NCI-H446 treated with DMSO at 0.1 percent for 48 hours (cell line): ENCODE data around the gene RHCE.
"Not testable (repeated sequence)": the region's sequence is repeated elsewhere in the genome, so short reads cannot be mapped to it uniquely, and the experiment has no call there.

Experiments used
- DNase-seq: peaks from one replicate; lab custom pipeline; 2025; lab: John Stamatoyannopoulos, UW

Gene RHCE

DNA sequence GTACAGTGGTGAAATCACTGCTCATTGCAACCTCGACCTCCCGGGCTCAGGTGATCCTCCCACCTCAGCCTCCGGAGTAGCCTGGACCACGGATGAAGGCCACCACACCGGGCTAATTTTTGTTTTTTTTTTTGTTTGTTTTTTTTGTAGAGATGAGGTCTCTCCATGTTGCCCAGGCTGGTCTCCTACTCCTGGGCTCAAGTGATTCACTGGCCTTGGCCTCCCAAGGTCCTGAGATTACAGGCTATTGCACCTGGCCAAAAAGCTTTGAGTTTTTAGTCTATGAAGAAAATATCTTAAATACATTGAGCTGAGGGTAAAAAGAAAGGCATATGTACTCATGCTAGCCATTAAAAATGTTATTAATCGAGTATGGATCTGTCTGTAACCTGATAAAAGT lies 78.9 kb downstream of the RHCE start:
- no peak for DNase-seq

DNA sequence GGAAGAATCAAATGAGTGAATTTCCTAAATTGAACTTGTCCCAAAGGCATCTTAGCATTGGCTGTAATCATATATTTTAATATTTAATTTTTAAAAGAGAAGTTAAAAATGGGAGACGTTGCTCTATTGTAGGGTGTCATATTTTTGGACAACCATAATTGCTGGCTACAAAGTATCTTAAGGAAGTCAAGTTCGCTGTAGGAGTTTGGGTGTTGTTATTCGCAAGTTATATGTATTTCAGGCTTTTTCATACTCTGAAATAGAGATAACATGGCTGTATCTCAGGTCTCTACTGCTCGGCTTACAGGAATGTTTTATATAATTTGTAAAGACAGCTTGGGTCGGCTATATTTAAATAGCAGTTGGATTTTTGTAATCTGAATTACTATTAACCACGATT lies 81.6 kb downstream of the RHCE start:
- no peak for DNase-seq

DNA sequence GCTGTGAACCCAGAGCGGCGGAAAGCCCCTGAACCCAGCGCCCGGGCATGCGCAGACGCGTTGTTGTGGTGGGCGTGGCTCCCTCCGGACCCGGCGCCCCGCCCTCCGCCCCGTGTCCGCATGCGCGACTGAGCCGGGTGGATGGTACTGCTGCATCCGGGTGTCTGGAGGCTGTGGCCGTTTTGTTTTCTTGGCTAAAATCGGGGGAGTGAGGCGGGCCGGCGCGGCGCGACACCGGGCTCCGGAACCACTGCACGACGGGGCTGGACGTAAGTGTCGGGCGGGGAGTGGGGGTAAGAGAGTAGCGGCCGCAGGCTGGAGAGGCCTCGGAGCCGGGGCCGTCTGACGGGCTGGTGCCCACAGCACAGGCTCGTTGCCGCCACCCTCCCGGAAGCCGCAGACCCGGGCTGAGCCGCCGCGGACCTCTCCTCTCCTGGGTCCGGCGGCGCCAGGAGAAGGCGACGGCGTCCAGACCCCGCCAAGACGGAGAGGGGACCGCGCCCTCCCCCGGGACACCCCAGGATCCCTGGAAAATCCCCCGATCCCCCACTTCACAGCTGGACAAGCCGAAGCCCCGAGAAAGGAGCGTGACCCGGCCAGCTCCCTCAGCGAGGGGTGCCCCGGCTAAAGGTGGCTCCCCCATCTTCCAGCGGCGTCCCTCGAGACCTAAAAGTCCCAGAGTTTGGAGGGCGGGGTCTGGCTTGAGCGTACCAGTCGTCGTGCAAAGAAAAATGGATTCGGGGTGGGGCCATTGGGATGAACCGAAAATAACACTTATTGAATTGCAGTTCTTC lies 82.2 kb downstream of the RHCE start, which contains the start of gene TMEM50A:
TSS of gene TMEM50A (plus strand) at position 147 of the 794 bp plus-strand sequence. CDS start 2,153 bp downstream, outside the sequence.
- peak; percentile 66 for DNase-seq

DNA sequence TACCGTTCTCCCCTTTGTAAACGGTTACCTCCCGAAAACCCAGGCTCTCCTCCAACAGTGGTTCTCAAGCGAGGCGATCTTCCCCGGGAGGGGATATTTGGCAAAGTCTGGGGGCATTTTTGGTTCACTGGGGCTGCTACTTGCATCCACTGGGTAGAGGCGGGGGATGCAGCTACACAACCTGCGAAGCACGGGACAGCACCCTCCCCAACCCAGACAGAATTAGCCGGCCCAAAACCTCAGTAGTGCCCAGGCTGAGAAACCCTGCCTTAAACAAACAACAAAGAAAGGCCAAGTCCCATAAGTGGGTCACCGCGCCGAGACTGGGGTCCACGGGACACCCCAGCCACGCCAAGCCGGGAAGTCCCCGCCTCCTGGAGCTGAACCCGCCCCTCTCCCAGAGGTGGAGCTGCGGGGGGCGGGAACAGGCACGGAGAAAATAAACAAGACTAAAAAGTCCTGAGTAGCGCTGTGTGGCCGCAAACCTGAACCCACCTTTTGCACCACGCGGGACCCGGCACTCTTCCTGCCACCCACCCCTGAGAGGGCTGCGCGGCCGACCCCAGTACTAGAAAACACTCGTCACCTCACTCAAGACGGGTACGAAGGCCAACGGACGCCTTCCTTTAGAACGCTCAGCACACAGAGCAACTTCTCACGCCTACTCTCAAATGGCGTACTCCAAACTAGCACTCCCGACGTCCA lies 83.0 kb downstream of the RHCE start:
- DNase-seq = not testable (repeated sequence)

DNA sequence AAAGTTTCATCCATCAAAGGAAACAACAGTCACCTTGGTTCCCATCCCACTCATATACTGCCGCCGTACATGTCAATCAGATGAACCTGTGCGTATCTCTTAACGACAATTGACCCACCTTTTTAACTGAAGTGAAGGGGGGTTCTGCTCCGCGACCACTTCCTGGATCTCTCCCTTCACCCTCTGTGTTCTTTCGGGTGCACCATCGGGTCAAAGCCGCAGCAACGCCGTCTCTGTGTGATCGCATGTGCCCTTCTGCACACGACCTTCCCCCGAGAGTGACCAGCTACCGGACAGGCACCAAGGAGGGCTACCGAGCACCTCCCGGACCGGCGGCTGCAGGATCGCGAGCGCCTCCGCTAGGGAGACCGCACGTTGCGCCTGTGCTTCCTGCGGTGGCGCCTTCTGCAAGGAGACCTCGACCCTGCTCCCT lies 83.7 kb downstream of the RHCE start:
- DNase-seq = not testable (repeated sequence)

DNA sequence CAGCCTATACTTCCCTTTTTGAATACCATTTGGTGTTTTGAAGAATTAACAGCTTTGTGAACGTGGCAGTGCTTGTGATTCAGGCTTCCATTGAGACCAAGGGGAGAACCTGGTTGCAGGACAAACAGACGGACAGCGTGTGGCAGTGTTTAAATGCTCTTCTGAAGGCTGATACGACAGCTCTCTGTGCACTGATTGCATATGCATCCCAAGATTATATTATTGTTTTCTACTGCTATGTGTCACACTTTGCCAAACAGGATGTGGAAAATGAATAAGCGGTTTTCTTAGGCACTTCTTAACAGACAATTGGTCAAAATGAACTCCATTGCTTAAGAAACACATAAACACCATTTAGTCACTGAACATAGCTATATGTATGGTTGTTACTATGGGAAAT lies 90.7 kb downstream of the RHCE start:
- not testable (repeated sequence) for DNase-seq

DNA sequence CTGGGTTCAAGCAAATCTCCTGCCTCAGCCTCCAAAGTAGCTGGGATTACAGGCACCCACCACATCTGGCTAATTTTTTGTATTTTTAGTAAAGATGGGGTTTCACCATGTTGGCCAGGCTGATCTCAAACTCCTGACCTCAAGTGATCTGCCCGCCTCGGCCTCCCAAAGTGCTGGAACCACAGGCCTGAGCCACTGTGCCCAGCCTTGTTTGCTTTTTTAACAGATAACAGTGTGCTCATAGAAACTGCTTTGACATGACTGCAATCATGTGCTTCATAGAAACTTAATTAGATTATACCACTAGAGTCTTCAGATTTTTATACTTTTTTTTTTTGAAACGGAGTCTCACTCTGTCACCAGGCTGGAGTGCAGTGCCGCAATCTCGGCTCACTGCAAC lies 91.3 kb downstream of the RHCE start:
- DNase-seq = not testable (repeated sequence)

DNA sequence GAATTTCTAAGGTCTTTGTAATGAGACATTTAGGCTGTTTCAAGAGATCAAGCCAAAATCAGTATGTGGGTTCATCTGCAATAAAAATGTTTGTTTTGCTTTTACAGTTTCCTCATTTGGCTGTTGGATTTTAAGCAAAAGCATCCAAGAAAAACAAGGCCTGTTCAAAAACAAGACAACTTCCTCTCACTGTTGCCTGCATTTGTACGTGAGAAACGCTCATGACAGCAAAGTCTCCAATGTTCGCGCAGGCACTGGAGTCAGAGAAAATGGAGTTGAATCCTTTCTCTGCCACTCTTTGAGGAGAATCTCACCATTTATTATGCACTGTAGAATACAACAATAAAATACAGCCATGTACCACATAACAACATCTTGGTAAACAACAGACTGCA lies 91.8 kb downstream of the RHCE start:
- not testable (repeated sequence) for DNase-seq

DNA sequence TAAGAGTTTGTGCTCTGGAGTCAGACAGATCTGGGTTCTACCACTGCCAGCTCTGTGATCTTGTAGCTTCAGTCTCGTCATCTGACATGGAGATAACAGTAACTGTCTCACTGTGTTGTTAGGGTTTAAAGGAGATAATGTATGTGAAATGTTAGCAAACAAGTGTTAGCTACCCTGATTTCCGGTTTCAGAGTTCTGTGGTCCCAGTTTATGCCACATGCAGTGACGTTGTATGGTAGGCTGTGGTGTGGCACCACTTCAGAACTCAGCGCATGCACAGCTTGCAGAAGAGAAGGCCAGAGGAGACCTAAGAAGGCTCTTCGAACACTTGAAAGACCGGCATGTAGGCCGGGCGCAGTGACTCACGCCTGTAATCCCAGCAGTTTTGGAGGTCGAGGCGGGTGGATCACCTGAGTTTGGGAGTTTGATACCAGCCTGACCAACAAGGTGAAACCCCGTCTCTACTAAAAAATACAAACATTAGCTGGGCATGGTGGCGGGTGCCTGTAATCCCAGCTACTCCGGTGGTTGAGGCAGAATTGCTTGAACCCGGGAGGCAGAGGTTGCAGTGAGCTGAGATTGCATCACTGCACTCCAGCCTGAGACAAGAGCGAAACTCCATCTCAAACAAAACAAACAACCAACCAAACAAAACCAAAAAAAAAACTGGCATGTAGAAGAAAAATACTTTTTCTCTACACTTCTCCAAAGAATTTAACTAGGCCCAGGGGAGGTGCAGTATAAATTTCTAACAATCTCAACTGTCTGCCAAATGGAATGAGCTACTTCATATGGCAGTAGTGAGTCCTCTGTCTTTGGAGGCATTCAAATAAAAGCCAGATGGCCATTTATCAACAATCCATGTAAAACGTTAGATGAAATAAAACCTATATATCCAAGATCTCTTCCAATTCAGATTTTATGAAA lies 92.5 kb downstream of the RHCE start:
- DNase-seq = not testable (repeated sequence)

DNA sequence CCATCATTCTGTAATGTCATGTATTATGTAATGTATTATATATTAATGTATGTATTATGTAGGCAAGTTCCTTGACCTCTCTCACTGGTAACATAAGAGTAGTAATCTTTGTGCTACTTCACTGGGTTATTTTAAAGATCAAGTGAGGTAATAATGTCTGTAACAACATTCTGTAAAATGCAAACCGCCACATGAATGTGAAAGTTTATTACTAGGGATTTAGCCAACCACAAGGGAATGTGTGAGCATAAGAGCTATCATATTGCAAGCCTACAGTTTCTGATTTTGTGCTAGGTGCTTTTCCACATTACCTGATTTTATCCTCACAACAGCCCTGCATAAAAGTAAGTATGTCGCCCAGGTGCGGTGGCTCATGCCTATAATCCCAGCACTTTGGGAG lies 96.2 kb downstream of the RHCE start:
- not testable (repeated sequence) for DNase-seq

DNA sequence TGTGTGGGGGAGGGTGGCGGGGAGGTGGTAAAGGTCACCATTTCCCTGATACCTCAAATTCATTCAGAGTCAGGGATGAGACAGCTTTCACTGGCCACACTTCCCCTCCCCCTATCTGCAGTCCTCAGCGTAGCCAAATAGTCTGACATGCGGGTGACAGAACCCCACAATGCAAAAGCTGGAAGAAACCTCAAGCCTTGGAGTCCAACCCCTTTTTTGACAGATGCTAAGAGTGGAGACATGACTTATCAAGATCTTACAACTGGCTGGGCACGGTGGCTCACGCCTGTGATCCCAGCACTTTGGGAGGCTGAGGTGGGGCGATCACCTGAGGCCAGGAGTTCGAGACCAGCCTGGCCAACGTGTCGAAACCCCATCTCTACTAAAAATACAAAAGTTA lies 98.5 kb downstream of the RHCE start:
- not testable (repeated sequence) for DNase-seq

DNA sequence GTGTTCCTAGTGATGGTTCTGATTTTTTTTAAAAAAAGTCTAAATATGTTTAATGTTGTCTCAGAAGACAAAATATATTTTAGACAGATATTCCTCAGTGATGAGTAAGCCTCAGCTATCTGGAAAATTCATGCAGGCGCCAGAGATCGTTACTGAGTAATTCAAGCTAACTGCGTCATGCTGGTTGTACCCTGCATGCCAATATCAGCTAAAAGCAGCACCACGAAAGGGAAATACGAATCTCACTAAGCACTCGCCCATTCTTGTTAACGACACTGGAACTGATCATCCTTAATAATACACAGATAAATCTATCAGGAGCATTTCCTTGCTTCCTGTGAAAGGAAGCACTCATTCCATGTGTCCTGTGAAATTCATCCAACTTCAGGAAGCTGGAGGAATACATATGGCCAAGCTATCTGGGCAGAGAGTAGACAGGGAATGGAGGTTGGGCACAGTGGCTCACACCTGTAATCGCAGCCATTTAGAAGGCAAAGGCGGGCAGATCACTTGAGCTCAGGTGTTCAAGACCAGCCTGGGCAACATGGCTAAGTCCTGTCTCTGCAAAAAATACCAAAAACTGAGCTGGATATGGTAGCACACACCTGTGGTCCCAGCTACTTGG lies 100.2 kb downstream of the RHCE start:
- not testable (repeated sequence) for DNase-seq

DNA sequence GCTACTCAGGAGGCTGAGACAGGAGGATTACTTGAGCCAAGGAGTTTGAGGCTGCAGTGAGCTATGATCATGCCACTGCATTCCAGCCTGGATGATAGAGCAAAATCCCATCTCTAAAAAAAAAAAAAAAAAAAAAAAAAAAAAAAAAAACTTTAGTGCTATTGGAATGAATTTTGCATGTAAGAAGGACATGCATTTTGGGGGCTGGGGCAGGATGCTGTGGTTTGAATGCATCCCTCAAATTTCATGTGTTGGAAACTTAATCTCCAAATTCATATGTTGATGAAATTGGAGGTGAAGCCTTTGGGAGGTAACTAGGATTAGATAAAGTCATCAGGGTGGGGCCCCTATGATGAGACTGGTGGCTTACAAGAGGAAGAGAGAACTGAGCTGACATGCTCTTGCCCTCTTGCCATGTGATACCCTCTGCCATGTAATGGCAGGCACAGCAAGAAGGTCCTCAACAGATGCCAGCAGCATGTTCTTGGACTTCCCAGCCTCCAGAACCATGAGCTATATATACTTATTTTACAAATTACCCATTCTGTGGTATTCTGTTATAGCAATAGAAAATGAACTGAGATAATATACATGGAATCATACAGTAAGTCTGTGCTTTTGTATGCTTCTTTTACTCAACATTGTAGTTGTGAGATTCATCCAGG lies 107.7 kb downstream of the RHCE start:
- DNase-seq = not testable (repeated sequence)
